DND-41 (cell line): ENCODE results near the gene DCAF7.

Experiments
- ATAC-seq: fragments of 200-7000 bp; cut with Tn5 transposase; 3 replicates; pipeline ENCODE4 v1.9.1; 2021; ENCODE audit warnings: low read depth; ENCODE audit not compliant: insufficient read depth
- DNase-seq: peaks from one replicate; pipeline ENCODE4 v3.0.0-alpha.2; 2020
- H2AFZ ChIP-seq: 2 replicates; pipeline ENCODE4 v1.6.0; 2012; ENCODE audit warnings: low read depth, low read length
- H3K27ac ChIP-seq: 2 replicates; pipeline ENCODE4 v1.5.1; 2012; ENCODE audit warnings: low read length, inconsistent platforms
- H3K27me3 ChIP-seq: fragments of 200-600 bp; sonication (generic); 2 replicates; pipeline ENCODE4 v1.6.0; 2012; ENCODE audit warnings: low read length, mild to moderate bottlenecking, inconsistent platforms; ENCODE audit not compliant: insufficient read depth, poor library complexity
- H3K36me3 ChIP-seq: 2 replicates; pipeline ENCODE4 v1.5.1; 2012; ENCODE audit warnings: low read length, inconsistent platforms; ENCODE audit not compliant: insufficient read depth
- H3K4me1 ChIP-seq: 2 replicates; pipeline ENCODE4 v1.5.1; 2012; ENCODE audit warnings: mild to moderate bottlenecking, low read length; ENCODE audit not compliant: insufficient read depth
- H3K4me2 ChIP-seq: 2 replicates; pipeline ENCODE4 v1.6.0; 2012; ENCODE audit warnings: mild to moderate bottlenecking, moderate library complexity, low read length, inconsistent platforms; ENCODE audit not compliant: insufficient read depth
- H3K4me3 ChIP-seq, 2 experiments: fragments of 200-600 bp in 1 of 2; shearing (Covaris generic) in 1 of 2; 2 replicates each; pipeline ENCODE4 v1.5.1; 2012 to 2016; ENCODE audit warnings: inconsistent platforms in 2 of 2, low read length in 2 of 2, mild to moderate bottlenecking in 2 of 2, low read depth in 1 of 2, moderate library complexity in 1 of 2
- H3K79me2 ChIP-seq: 2 replicates; pipeline ENCODE4 v1.6.0; 2012; ENCODE audit warnings: low read length, inconsistent platforms; ENCODE audit not compliant: insufficient read depth
- H3K9ac ChIP-seq: 2 replicates; pipeline ENCODE4 v1.6.0; 2012; ENCODE audit warnings: low read depth, mild to moderate bottlenecking, inconsistent platforms, low read length, moderate library complexity
- H3K9me3 ChIP-seq: 2 replicates; pipeline ENCODE4 v1.5.1; 2012; ENCODE audit warnings: low read length, moderate library complexity, mild to moderate bottlenecking, inconsistent platforms; ENCODE audit not compliant: insufficient read depth, severe bottlenecking
- H4K20me1 ChIP-seq: 2 replicates; pipeline ENCODE4 v1.6.0; 2012; ENCODE audit warnings: low read length; ENCODE audit not compliant: insufficient read depth
- CTCF ChIP-seq: IDR thresholded peaks from 2 replicates; pipeline ENCODE4 v1.5.1; 2012; ENCODE audit warnings: borderline replicate concordance, low read length, moderate library complexity, mild to moderate bottlenecking; ENCODE audit not compliant: poor library complexity, severe bottlenecking; ENCODE audit errors: extremely low read depth
- EZH2 ChIP-seq: IDR thresholded peaks from 3 replicates; pipeline ENCODE4 v1.6.1; 2012; ENCODE audit warnings: borderline replicate concordance, low read depth, mild to moderate bottlenecking, moderate library complexity, low read length, inconsistent platforms; ENCODE audit not compliant: severe bottlenecking

The DCAF7 gene

GRCh38 chr17:63578027-63578768 is 27.9 kb downstream of the DCAF7 start:
- Histone ChIP-seq H3K27me3 (no peaks in the 10 kb centered on the region), H4K20me1 (peaks cover 58% of the 10 kb centered on the region), H3K9me3 (no peaks in the 10 kb centered on the region), H3K9ac (no peak overlapping the region), H3K4me2 (no peak overlapping the region), H3K4me3 (no peak overlapping the region), H2AFZ (no peak overlapping the region), H3K79me2 (peaks cover 71% of the 10 kb centered on the region), H3K27ac (no peak overlapping the region), H3K36me3 (peaks cover 60% of the 10 kb centered on the region), H3K4me1 (no peaks in the 10 kb centered on the region)
- ATAC-seq (no peak), DNase-seq (no peak)
- TF ChIP-seq CTCF (no peak), EZH2 (no peak)

- no peak for ATAC-seq
- TF ChIP-seq EZH2 (no peak), CTCF (no peak)
- DNase-seq: no peak
- Histone ChIP-seq H3K4me1 (peaks cover 3% of the 10 kb centered on the region; the same call in 1 of the 2 replicates), H3K4me3 (no peak overlapping the region), H3K36me3 (peaks cover 64% of the 10 kb centered on the region), H3K27ac (no peak overlapping the region), H3K9ac (no peak overlapping the region), H3K27me3 (no peaks in the 10 kb centered on the region), H4K20me1 (peaks cover 57% of the 10 kb centered on the region), H3K9me3 (no peaks in the 10 kb centered on the region), H3K4me2 (no peak overlapping the region), H3K79me2 (peaks cover 66% of the 10 kb centered on the region), H2AFZ (no peak overlapping the region)
Observed at GRCh38 chr17:63578769-63579111, 28.5 kb downstream of the DCAF7 start.

GRCh38 chr17:63579633-63580032 is 29.4 kb downstream of the DCAF7 start:
- ATAC-seq: no peak
- peaks cover 68% of the 10 kb centered on the region for H3K36me3 ChIP-seq
- H3K4me1 ChIP-seq: peaks cover 3% of the 10 kb centered on the region; the same call in 1 of the 2 replicates
- no peaks in the 10 kb centered on the region for H3K27me3 ChIP-seq
- no peak overlapping the region for H3K4me2 ChIP-seq
- H4K20me1 ChIP-seq: peaks cover 51% of the 10 kb centered on the region
- no peak overlapping the region for H2AFZ ChIP-seq
- no peak for DNase-seq
- H3K27ac ChIP-seq: no peak overlapping the region
- no peaks in the 10 kb centered on the region for H3K9me3 ChIP-seq
- H3K9ac ChIP-seq: no peak overlapping the region
- peaks cover 57% of the 10 kb centered on the region for H3K79me2 ChIP-seq
- TF ChIP-seq EZH2 (no peak), CTCF (no peak)
- H3K4me3 ChIP-seq: no peak overlapping the region
